H54 (cell line): Measurements from ENCODE around the gene LRRFIP2.

Experiments used
- DNase-seq: peaks from one replicate; pipeline ENCODE4 v3.0.0; 2011; ENCODE audit warnings: low spot score, mixed read lengths; ENCODE audit not compliant: insufficient read length
- FAIRE-seq: peaks from 3 replicates; lab custom pipeline; 2011; peaks lifted over from hg19 to GRCh38; lab: Jason Lieb, UNC
- POLR2A ChIP-seq: IDR thresholded peaks from 2 replicates; pipeline ENCODE4 v1.6.1; 2011; ENCODE audit warnings: low read depth, mild to moderate bottlenecking, low read length

Gene LRRFIP2

DNA sequence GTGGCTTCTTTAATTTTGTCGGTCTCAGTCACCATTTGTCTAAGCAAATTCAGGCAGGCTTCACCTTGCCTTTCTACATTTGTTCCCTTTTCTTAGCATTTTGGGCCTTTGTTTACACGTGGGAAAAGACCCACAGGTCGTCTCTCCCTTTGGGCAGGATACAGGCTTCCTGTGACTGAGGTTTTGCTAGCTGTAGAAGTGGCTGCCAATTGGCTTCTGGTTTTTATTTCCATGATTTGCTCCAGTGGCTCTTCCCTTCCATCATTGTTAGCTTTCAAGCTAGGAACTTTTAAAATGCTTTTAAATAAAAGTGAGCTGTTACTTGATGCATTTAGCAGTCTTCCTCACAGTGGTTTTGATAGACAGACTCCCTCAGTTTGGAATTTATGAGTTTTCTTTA, 143.8 kb downstream of the LRRFIP2 start:
- no peak for DNase-seq
- no peak for FAIRE-seq
- TF ChIP-seq POLR2A: no peak

- FAIRE-seq: no peak
- DNase-seq: no peak
- TF ChIP-seq POLR2A: no peak
Measured at GRCh38 chr3:37029516-37030163, 144.7 kb downstream of the LRRFIP2 start.

- no peak for TF ChIP-seq POLR2A
- FAIRE-seq (no peak), DNase-seq (no peak)
Measured at GRCh38 chr3:37029111-37029510, 145.3 kb downstream of the LRRFIP2 start.

- no peak for DNase-seq
- TF ChIP-seq POLR2A: no peak
- no peak for FAIRE-seq
Measured at GRCh38 chr3:37028329-37028728, 146.1 kb downstream of the LRRFIP2 start.

GRCh38 chr3:37026851-37027250, 147.5 kb downstream of the LRRFIP2 start:
- no peak for TF ChIP-seq POLR2A
- DNase-seq (no peak), FAIRE-seq (no peak)

- no peak for DNase-seq
- FAIRE-seq: no peak
- TF ChIP-seq POLR2A: no peak
Measured at GRCh38 chr3:37025561-37026335, 148.6 kb downstream of the LRRFIP2 start.

- DNase-seq (no peak), FAIRE-seq (no peak)
- TF ChIP-seq POLR2A: no peak
Measured at GRCh38 chr3:37024820-37025405, 149.5 kb downstream of the LRRFIP2 start.

DNA sequence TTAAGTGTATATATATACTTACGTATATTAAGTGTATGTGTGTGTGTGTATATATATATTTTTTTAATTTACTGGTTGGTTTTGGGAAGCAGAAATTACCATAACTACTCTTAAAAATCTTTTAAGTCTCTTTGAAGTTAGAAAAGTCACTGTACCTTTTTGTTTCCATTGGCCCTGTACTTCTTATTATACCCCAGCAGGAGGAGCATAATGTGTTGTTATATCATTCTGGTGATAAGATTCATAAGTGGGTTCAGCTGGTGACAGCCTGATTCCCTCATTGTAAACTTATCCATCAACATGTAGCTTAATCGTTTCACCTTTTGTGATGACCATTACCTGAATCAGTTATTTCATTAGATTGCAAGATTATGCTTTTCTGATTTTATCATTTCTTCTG, 150.3 kb downstream of the LRRFIP2 start:
- no peak for DNase-seq
- TF ChIP-seq POLR2A: no peak
- no peak for FAIRE-seq

- no peak for TF ChIP-seq POLR2A
- no peak for DNase-seq
- no peak for FAIRE-seq
Measured at GRCh38 chr3:37017683-37018082, 156.7 kb downstream of the LRRFIP2 start.

DNA sequence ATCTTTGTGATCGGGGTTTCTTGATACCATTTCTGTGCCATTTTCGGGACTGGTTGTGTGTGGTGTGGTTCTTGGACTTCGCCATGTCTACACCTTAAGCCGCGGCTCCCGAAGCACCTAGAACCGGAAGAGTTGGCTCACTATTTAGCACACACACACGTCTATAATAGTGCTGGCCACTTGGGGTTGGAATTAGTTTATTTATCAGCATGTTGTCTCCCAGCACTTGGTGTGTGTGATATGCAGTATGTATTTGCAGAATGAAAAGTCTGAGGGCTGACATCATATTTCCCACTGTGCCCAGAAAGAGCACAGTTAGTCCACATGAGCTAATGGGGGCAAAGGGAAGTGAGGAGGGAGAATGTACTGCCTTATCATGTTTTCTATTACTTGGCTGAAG, 157.5 kb downstream of the LRRFIP2 start:
- DNase-seq (no peak), FAIRE-seq (no peak)
- no peak for TF ChIP-seq POLR2A

- no peak for DNase-seq
- TF ChIP-seq POLR2A: no peak
- no peak for FAIRE-seq
Measured at GRCh38 chr3:37015642-37016041, 158.7 kb downstream of the LRRFIP2 start.

DNA sequence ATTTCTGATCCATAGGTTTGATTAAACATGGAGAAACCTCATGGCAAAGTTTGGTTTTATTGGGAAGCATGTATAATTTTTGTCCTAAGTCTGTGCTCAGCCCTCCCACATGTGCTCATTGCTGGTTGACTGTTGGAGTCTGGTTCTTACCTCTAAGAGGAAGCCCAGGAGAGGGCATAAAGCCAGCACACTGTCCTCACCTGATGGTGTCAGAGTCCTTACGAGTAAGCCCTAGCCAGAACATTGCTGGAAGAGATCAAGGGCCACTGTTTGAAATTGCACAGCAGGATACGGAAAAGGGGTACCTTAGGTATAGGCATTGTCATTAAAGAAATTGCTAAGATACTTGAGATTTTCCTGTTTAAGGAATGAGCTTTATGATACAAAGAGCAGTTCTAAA, 159.8 kb downstream of the LRRFIP2 start:
- no peak for FAIRE-seq
- no peak for DNase-seq
- no peak for TF ChIP-seq POLR2A
